Neutrophil (primary cell): ENCODE results near the gene VTCN1.

Experiments used
- H3K27ac ChIP-seq: fragments of 200-600 bp; sonication (generic); 2 replicates; pipeline ENCODE4 v1.5.1; 2016; ENCODE audit warnings: mild to moderate bottlenecking, moderate library complexity
- H3K27me3 ChIP-seq: fragments of 200-600 bp; sonication (generic); 2 replicates; pipeline ENCODE4 v1.6.0; 2016; ENCODE audit warnings: mild to moderate bottlenecking
- H3K36me3 ChIP-seq: fragments of 200-600 bp; sonication (generic); 2 replicates; pipeline ENCODE4 v1.5.1; 2017
- H3K4me1 ChIP-seq, 2 experiments: fragments of 200-600 bp in 1 of 2; sonication (generic) in 1 of 2; 1 replicate in 1 of 2; 2 replicates in 1 of 2; pipeline versions ENCODE4 v1.5.1 to v1.6.1; 2013 to 2016; ENCODE audit warnings: low read depth in 1 of 2, low read length in 1 of 2, mild to moderate bottlenecking in 1 of 2, moderate library complexity in 1 of 2; ENCODE audit not compliant: control insufficient read depth in 1 of 2, insufficient read depth in 1 of 2
- H3K4me3 ChIP-seq, 2 experiments: fragments of 200-600 bp in 1 of 2; sonication (generic) in 1 of 2; 1 replicate in 1 of 2; 2 replicates in 1 of 2; pipeline ENCODE4 v1.5.1; 2013 to 2016; ENCODE audit warnings: low read depth in 1 of 2, low read length in 1 of 2, mild to moderate bottlenecking in 1 of 2, moderate library complexity in 1 of 2
- H3K9me3 ChIP-seq: fragments of 200-600 bp; sonication (generic); 2 replicates; pipeline ENCODE4 v1.5.1; 2016
- CTCF ChIP-seq: fragments of 200-600 bp; sonication (generic); IDR thresholded peaks from 2 replicates; pipeline ENCODE4 v1.5.1; 2016; ENCODE audit warnings: antibody characterized with exemption

VTCN1 gene

GRCh38 chr1:117146072-117146471 lies 64.7 kb downstream of the VTCN1 start:
- no peak for TF ChIP-seq CTCF
- Histone ChIP-seq H3K27me3 (peaks cover 8% of the 10 kb centered on the region), H3K9me3 (no peaks in the 10 kb centered on the region), H3K4me3 (no peak overlapping the region), H3K4me1 (no peaks in the 10 kb centered on the region), H3K36me3 (no peaks in the 10 kb centered on the region), H3K27ac (no peak overlapping the region)

GRCh38 chr1:117143871-117144270 lies 66.9 kb downstream of the VTCN1 start:
- TF ChIP-seq CTCF = no peak
- H3K9me3 ChIP-seq = no peaks in the 10 kb centered on the region

GRCh38 chr1:117143172-117143571 lies 67.6 kb downstream of the VTCN1 start:
- Histone ChIP-seq H3K36me3 (no peaks in the 10 kb centered on the region), H3K27me3 (peaks cover 8% of the 10 kb centered on the region), H3K9me3 (no peaks in the 10 kb centered on the region), H3K4me3 (no peak overlapping the region), H3K4me1 (no peaks in the 10 kb centered on the region), H3K27ac (no peak overlapping the region)
- no peak for TF ChIP-seq CTCF

More at GRCh38 chr1:117143871-117144270, 66.9 kb downstream of the VTCN1 start:
- peaks cover 8% of the 10 kb centered on the region for H3K27me3 ChIP-seq
- H3K27ac ChIP-seq = no peak overlapping the region
- H3K4me1 ChIP-seq = no peaks in the 10 kb centered on the region
- H3K36me3 ChIP-seq = no peaks in the 10 kb centered on the region
- H3K4me3 ChIP-seq = no peak overlapping the region

GRCh38 chr1:117142200-117142599 lies 68.5 kb downstream of the VTCN1 start:
- Histone ChIP-seq H3K9me3 (no peaks in the 10 kb centered on the region), H3K27ac (no peak overlapping the region), H3K36me3 (no peaks in the 10 kb centered on the region), H3K4me3 (no peak overlapping the region), H3K4me1 (no peaks in the 10 kb centered on the region), H3K27me3 (peaks cover 8% of the 10 kb centered on the region)
- TF ChIP-seq CTCF = no peak

GRCh38 chr1:117138561-117138960 lies 72.2 kb downstream of the VTCN1 start:
- H3K9me3 ChIP-seq = no peaks in the 10 kb centered on the region
- H3K4me1 ChIP-seq = no peaks in the 10 kb centered on the region
- no peak for TF ChIP-seq CTCF
- H3K4me3 ChIP-seq = no peak overlapping the region
- no peaks in the 10 kb centered on the region for H3K27me3 ChIP-seq
- H3K36me3 ChIP-seq = no peaks in the 10 kb centered on the region
- H3K27ac ChIP-seq = no peak overlapping the region

GRCh38 chr1:117138106-117138505 lies 72.6 kb downstream of the VTCN1 start:
- Histone ChIP-seq H3K27me3 (peaks cover 2% of the 10 kb centered on the region), H3K27ac (no peak overlapping the region), H3K36me3 (no peaks in the 10 kb centered on the region), H3K4me1 (no peaks in the 10 kb centered on the region), H3K9me3 (no peaks in the 10 kb centered on the region), H3K4me3 (no peak overlapping the region)
- TF ChIP-seq CTCF = no peak
